ENCODE data around the gene OR2AP1. TPM values are rescaled to one million over a fixed set of nuclear protein-coding genes. Genes with fewer than 3 reads are reported as not detected.

OR2AP1 gene
- not detected in 2 replicates for total RNA-seq

DNA sequence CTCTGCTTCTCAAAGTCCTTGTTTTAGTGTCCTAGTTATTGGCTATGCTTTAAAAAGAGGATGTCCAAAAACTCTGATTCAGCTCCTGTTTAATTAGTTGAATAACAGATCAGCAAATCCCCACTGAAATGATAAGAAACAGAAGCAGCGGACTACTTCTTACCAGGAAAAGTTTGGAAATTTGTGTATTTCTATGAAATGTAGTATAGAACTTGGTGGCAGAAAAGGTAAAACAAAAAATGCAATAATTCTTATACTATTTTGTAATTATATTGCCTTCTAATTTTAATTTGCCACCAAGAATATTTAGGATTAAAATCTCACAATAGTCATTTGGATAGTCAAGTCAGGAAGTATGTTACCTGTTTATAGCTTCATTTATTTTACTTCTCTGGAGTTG, at the start of gene OR2AP1:
Gene OR2AP1, plus strand, starts transcription at position 301 of the 400 bp plus-strand sequence. CDS start 1,947 bp downstream, outside the sequence.

DNA sequence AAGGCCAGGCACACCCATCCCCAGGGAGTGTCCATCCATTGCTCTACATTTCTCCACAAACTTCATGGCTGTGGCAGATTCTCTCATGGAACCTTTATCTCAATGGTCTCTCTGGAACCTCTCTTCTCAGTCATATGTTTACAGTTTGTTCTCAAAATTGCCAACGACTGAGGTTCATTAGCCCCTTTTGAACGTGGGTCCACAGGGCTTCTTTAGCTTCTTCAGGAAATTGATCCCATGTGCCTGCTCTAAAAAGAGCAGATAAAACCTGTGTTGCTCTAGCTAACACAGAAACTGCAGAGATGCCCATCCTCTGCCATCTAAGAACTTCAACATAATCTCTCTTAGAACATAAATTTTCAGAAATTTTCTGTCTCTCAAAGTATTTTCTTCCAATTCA, 23.0 kb upstream of the OR2AP1 start, which contains the start of gene OR6C4:
Gene OR6C4, plus strand, starts transcription at position 301 of the 400 bp plus-strand sequence. CDS start 1,625 bp downstream, outside the sequence.

Other genes starting within 250 kb of the OR2AP1 start
- not detected in 2 replicates for gene OR6C3, start 241.7 kb upstream of the OR2AP1 start, total RNA-seq
- gene OR6C75, start 209.5 kb upstream of the OR2AP1 start, total RNA-seq = not detected in 2 replicates
- not detected in 2 replicates for gene OR6C65, start 171.9 kb upstream of the OR2AP1 start, total RNA-seq
- gene OR6C76, start 146.2 kb upstream of the OR2AP1 start, total RNA-seq = not detected in 2 replicates
- not detected in 2 replicates for gene OR6C2, start 128.4 kb upstream of the OR2AP1 start, total RNA-seq
- not detected in 2 replicates for gene OR6C70, start 102.3 kb upstream of the OR2AP1 start, total RNA-seq
- not detected in 2 replicates for gene OR6C68, start 80.1 kb upstream of the OR2AP1 start, total RNA-seq
- not detected in 2 replicates for gene OR6C4, start 22.9 kb upstream of the OR2AP1 start, total RNA-seq
- gene OR10P1, start 64.4 kb downstream of the OR2AP1 start, total RNA-seq = not detected in 2 replicates
- gene ITGA7, start 135.4 kb downstream of the OR2AP1 start, total RNA-seq = 0.05 and 0.28 TPM in 2 replicates
- gene BLOC1S1, start 143.6 kb downstream of the OR2AP1 start, total RNA-seq = 108 and 152 TPM in 2 replicates
- 0.63 TPM in 1 of 2 replicates, not detected in the other for gene RDH5, start 147.9 kb downstream of the OR2AP1 start, total RNA-seq
- gene CD63, start 156.5 kb downstream of the OR2AP1 start, total RNA-seq = 551 and 563 TPM in 2 replicates
- gene GDF11, start 170.7 kb downstream of the OR2AP1 start, total RNA-seq = 6.0 and 9.2 TPM in 2 replicates
- gene SARNP, start 245.3 kb downstream of the OR2AP1 start, total RNA-seq = 116 and 121 TPM in 2 replicates
- gene ORMDL2, start 245.6 kb downstream of the OR2AP1 start, total RNA-seq = 37.2 and 39.4 TPM in 2 replicates

All from airway epithelial cell (primary cell).